K562 (cell line): Measurements from ENCODE around the gene CDS1. TPM values are rescaled to one million over a fixed set of nuclear protein-coding genes. Genes with fewer than 3 reads are reported as not detected.

ENCODE experiments used
- ATAC-seq: fragments of 200-7000 bp; cut with Tn5 transposase; 3 replicates; pipeline ENCODE4 v1.9.1; 2020; ENCODE audit warnings: moderate library complexity
- BruUV-seq: library from RNA; stranded (reverse); fragments of 400-500 nt; replicated peaks from 2 replicates; lab custom pipeline; 2021; lab: Mats Ljungman, UMichigan
- CTCF ChIA-PET: fragments of 300-600 bp; formaldehyde crosslinking; extraction: SDS; loops from one replicate; lab custom pipeline; 2021; ENCODE audit warnings: low intra/inter-chr PET ratio; lab: Yijun Ruan, JAX
- POLR2A ChIA-PET: fragments of 300-600, 350-650 bp; sonication (Branson Sonifier 250); formaldehyde crosslinking; extraction: SDS; loops from one replicate; lab custom pipeline; 2021; ENCODE audit warnings: antibody characterized with exemption, inconsistent platforms; lab: Yijun Ruan, JAX
- DNase-seq, 4 experiments: peaks; one replicate each; pipeline versions ENCODE4 v3.0.0 to v3.0.0-alpha.2; 2011 to 2018; ENCODE audit warnings: low spot score in 3 of 4, mixed read lengths in 3 of 4; ENCODE audit errors: extremely low read depth in 1 of 4
- FAIRE-seq: peaks from 2 replicates; lab custom pipeline; 2011; peaks lifted over from hg19 to GRCh38; lab: Jason Lieb, UNC
- H2AFZ ChIP-seq: 2 replicates; pipeline ENCODE4 v1.6.0; 2011; ENCODE audit warnings: low read depth, low read length, control low read depth, inconsistent platforms
- H3K27ac ChIP-seq: fragments of 200-600 bp; 3 replicates; pipeline ENCODE4 v1.8.0; 2011; ENCODE audit warnings: low read depth, mild to moderate bottlenecking, control low read depth, inconsistent platforms, low read length, moderate library complexity, mixed read lengths; ENCODE audit errors: extremely low read depth
- H3K27me3 ChIP-seq, 2 experiments: fragments of 300-600 bp in 1 of 2; 2 replicates in 1 of 2; 3 replicates in 1 of 2; pipeline versions ENCODE4 v1.6.0 to v1.8.0; 2011; ENCODE audit warnings: inconsistent platforms in 2 of 2, low read length in 2 of 2, mild to moderate bottlenecking in 1 of 2, mixed read lengths in 1 of 2, moderate library complexity in 1 of 2; ENCODE audit not compliant: control insufficient read depth in 2 of 2, insufficient read depth in 2 of 2
- H3K36me3 ChIP-seq: fragments of 300-600 bp; 3 replicates; pipeline ENCODE4 v1.8.0; 2011; ENCODE audit warnings: mild to moderate bottlenecking, low read length, inconsistent platforms; ENCODE audit not compliant: control insufficient read depth, insufficient read depth
- H3K4me1 ChIP-seq, 2 experiments: fragments of 200-600 bp in 1 of 2; replicated peaks in 1 of 2; 2 replicates in 1 of 2; 3 replicates in 1 of 2; pipeline versions ENCODE4 v1.5.1 to v1.8.0; 2011; ENCODE audit warnings: inconsistent platforms in 2 of 2, low read length in 2 of 2, mild to moderate bottlenecking in 1 of 2, mixed read lengths in 1 of 2, moderate library complexity in 1 of 2; ENCODE audit not compliant: control insufficient read depth in 2 of 2, insufficient read depth in 2 of 2
- H3K4me2 ChIP-seq: 2 replicates; pipeline ENCODE4 v1.6.1; 2011; ENCODE audit warnings: low read length, control low read depth, inconsistent platforms, mixed read lengths; ENCODE audit not compliant: insufficient read depth
- H3K4me3 ChIP-seq: fragments of 200-600 bp; sonication (generic), shearing (Covaris generic); 2 replicates; pipeline ENCODE4 v1.5.1; 2016; ENCODE audit warnings: control low read depth, inconsistent platforms
- H3K79me2 ChIP-seq: fragments of 200-600 bp; 3 replicates; pipeline ENCODE4 v1.8.0; 2011; ENCODE audit warnings: low read length, inconsistent platforms; ENCODE audit not compliant: control insufficient read depth, insufficient read depth
- H3K9ac ChIP-seq, 2 experiments: 2 replicates each; pipeline versions ENCODE4 v1.6.0 to v1.6.1; 2011; ENCODE audit warnings: low read depth in 2 of 2, low read length in 2 of 2, control low read depth in 1 of 2, inconsistent platforms in 1 of 2, mild to moderate bottlenecking in 1 of 2, mixed read lengths in 1 of 2; ENCODE audit not compliant: insufficient read depth in 1 of 2
- H3K9me1 ChIP-seq: one replicate; pipeline ENCODE4 v1.6.0; 2011; ENCODE audit warnings: inconsistent platforms, mild to moderate bottlenecking, low read length, moderate library complexity; ENCODE audit not compliant: control insufficient read depth, insufficient read depth
- H3K9me3 ChIP-seq: replicated peaks from 2 replicates; pipeline ENCODE4 v1.5.1; 2011; ENCODE audit warnings: low read depth, low read length, inconsistent platforms; ENCODE audit not compliant: control insufficient read depth, insufficient read depth
- H4K20me1 ChIP-seq: replicated peaks from 2 replicates; pipeline ENCODE4 v1.6.1; 2011; ENCODE audit warnings: low read length, inconsistent platforms, mixed read lengths; ENCODE audit not compliant: control insufficient read depth, insufficient read depth
- ELF1 ChIP-seq: fragments of 200-800 bp; sonication (Bioruptor generic); IDR thresholded peaks from 2 replicates; pipeline ENCODE4 v1.6.1; 2016; ENCODE audit warnings: missing genetic modification characterization, missing compliant biosample characterization
- PRDM10 ChIP-seq: fragments of 450-650 bp; IDR thresholded peaks from 2 replicates; pipeline ENCODE4 v1.6.1; 2018; ENCODE audit not compliant: partially characterized antibody
- SLC30A9 ChIP-seq: fragments of 250-450 bp; sonication (Bioruptor Pico); IDR thresholded peaks from 2 replicates; pipeline ENCODE4 v1.8.0; 2022; ENCODE audit warnings: mild to moderate bottlenecking, moderate library complexity
- ZNF224 ChIP-seq: sonication (generic); formaldehyde crosslinking; IDR thresholded peaks from 2 replicates; pipeline ENCODE4 v1.8.0; 2022; ENCODE audit warnings: mild to moderate bottlenecking, missing genetic modification reagents
- ZNF23 ChIP-seq: fragments of 250-450 bp; sonication (Bioruptor Pico); IDR thresholded peaks from 2 replicates; pipeline ENCODE4 v1.4.0; 2020; ENCODE audit warnings: mild to moderate bottlenecking
- ZNF830 ChIP-seq: fragments of 250-450 bp; sonication (Bioruptor Pico); IDR thresholded peaks from 2 replicates; pipeline ENCODE4 v1.5.0; 2021; ENCODE audit warnings: mild to moderate bottlenecking
- WGBS: fragments of 100-300 bp; shearing (Covaris generic); methylation state at CpG from one replicate; pipeline ENCODE4 v1.1.6; 2016; ENCODE audit warnings: low coverage, mixed read lengths; ENCODE audit not compliant: insufficient coverage; ENCODE audit errors: missing lambda C conversion rate; 5-methylcytosine and 5-hydroxymethylcytosine counted together
- in situ Hi-C: fragments of 300-500 bp; cut with MboI; formaldehyde crosslinking; loops from 4 replicates; pipeline ENCODE4 v1.15.0; 2018; ENCODE audit warnings: inconsistent platforms, mixed read lengths
- intact Hi-C: fragments of 100-400 bp; cut with micrococcal nuclease; formaldehyde crosslinking; loops from 2 replicates; pipeline ENCODE4 v1.14.2; 2022
- polyA plus RNA-seq, 8 experiments: library from polyadenylated mRNA; depleted of rRNA in 4 of 8; stranded (reverse) in 5 of 8; unstranded in 3 of 8; fragments of >200 nt; fragmentation: Nextera tagmentation in 2 of 8; fragmentation: Illumina TruSeq in 1 of 8; extraction: Ambion mirVana in 2 of 8; extraction: Trizol in 1 of 8; gene quantifications; 2 replicates each; pipeline versions ENCODE4 v1.2.1 to v1.2.3, GENCODE V29; 2011 to 2014; ENCODE audit warnings: inconsistent platforms in 1 of 8, missing spikeins in 1 of 8
- total RNA-seq, 7 experiments: library from RNA; depleted of rRNA in 6 of 7; stranded (reverse); fragments of >200 nt in 6 of 7; fragmentation: Illumina TruSeq in 2 of 7; extraction: Trizol in 2 of 7; gene quantifications; 2 replicates each; pipeline versions ENCODE4 v1.2.1 to v1.2.3, GENCODE V29; 2011 to 2021; ENCODE audit warnings: low replicate concordance in 1 of 7
- TF ChIP-seq, protein P1 (sequence below): sonication (generic); formaldehyde crosslinking; IDR thresholded peaks from 2 replicates; pipeline ENCODE4 v1.8.0; 2022; ENCODE audit warnings: mild to moderate bottlenecking, low read depth, missing genetic modification reagents
- TF ChIP-seq, protein P2 (sequence below): sonication (generic); formaldehyde crosslinking; IDR thresholded peaks from 2 replicates; pipeline ENCODE4 v1.8.0; 2022; ENCODE audit warnings: mild to moderate bottlenecking, missing genetic modification reagents

CDS1 gene
- total and polyA plus RNA-seq, 9 of the 15 experiments (the other 6 are each of a cell fraction or from before 2014, with no cell fraction given) = 0.04 to 0.42 (median 0.15) TPM

GRCh38 chr4:84697615-84698201, 114.8 kb downstream of the CDS1 start:
- no peaks in the 10 kb centered on the region for H3K79me2 ChIP-seq
- H2AFZ ChIP-seq = no peak overlapping the region
- H3K4me2 ChIP-seq = no peak overlapping the region
- no peaks in the 10 kb centered on the region; the same call in 2 of the 3 replicates for H3K36me3 ChIP-seq
- no peak for TF ChIP-seq ZNF23
- TF ChIP-seq ZNF830 = no peak
- TF ChIP-seq, protein P1, sequence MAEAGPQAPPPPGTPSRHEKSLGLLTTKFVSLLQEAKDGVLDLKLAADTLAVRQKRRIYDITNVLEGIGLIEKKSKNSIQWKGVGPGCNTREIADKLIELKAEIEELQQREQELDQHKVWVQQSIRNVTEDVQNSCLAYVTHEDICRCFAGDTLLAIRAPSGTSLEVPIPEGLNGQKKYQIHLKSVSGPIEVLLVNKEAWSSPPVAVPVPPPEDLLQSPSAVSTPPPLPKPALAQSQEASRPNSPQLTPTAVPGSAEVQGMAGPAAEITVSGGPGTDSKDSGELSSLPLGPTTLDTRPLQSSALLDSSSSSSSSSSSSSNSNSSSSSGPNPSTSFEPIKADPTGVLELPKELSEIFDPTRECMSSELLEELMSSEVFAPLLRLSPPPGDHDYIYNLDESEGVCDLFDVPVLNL (CRISPR knock-in tag) = no peak
- no peak for TF ChIP-seq ELF1 (tag)
- no peak for TF ChIP-seq ZNF224
- no peak for TF ChIP-seq PRDM10
- TF ChIP-seq, protein P2, sequence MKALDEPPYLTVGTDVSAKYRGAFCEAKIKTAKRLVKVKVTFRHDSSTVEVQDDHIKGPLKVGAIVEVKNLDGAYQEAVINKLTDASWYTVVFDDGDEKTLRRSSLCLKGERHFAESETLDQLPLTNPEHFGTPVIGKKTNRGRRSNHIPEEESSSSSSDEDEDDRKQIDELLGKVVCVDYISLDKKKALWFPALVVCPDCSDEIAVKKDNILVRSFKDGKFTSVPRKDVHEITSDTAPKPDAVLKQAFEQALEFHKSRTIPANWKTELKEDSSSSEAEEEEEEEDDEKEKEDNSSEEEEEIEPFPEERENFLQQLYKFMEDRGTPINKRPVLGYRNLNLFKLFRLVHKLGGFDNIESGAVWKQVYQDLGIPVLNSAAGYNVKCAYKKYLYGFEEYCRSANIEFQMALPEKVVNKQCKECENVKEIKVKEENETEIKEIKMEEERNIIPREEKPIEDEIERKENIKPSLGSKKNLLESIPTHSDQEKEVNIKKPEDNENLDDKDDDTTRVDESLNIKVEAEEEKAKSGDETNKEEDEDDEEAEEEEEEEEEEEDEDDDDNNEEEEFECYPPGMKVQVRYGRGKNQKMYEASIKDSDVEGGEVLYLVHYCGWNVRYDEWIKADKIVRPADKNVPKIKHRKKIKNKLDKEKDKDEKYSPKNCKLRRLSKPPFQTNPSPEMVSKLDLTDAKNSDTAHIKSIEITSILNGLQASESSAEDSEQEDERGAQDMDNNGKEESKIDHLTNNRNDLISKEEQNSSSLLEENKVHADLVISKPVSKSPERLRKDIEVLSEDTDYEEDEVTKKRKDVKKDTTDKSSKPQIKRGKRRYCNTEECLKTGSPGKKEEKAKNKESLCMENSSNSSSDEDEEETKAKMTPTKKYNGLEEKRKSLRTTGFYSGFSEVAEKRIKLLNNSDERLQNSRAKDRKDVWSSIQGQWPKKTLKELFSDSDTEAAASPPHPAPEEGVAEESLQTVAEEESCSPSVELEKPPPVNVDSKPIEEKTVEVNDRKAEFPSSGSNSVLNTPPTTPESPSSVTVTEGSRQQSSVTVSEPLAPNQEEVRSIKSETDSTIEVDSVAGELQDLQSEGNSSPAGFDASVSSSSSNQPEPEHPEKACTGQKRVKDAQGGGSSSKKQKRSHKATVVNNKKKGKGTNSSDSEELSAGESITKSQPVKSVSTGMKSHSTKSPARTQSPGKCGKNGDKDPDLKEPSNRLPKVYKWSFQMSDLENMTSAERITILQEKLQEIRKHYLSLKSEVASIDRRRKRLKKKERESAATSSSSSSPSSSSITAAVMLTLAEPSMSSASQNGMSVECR (CRISPR knock-in tag) = no peak
- no peak for TF ChIP-seq SLC30A9 (CRISPR knock-in tag)
- H3K9me1 ChIP-seq = no peaks in the 10 kb centered on the region
- no peaks in the 10 kb centered on the region for H3K4me1 ChIP-seq
- H3K9ac ChIP-seq = no peak overlapping the region
- no peaks in the 10 kb centered on the region for H3K27me3 ChIP-seq
- H3K4me3 ChIP-seq = no peak overlapping the region
- FAIRE-seq = no peak
- in situ Hi-C loops = no loop called here
- POLR2A ChIA-PET = no interaction called here
- ATAC-seq = no peak
- no peaks in the 10 kb centered on the region for H3K9me3 ChIP-seq
- DNase-seq = no peak
- no peak overlapping the region for H3K27ac ChIP-seq
- H4K20me1 ChIP-seq = no peaks in the 10 kb centered on the region
- 62% methylated on average over 4 of the region's 4 CpGs for WGBS
- CTCF ChIA-PET = no interaction called here
- BruUV-seq = no TSS peak
- intact Hi-C loops = no loop called here
